Neuronal stem cell (in vitro differentiated cells): ENCODE data around the gene POU2F3.

ENCODE experiments used
- DNase-seq: peaks from one replicate; pipeline ENCODE4 v3.0.0-alpha.2; 2013; ENCODE audit warnings: low spot score
- H2AFZ ChIP-seq: one replicate; pipeline ENCODE4 v1.6.1; 2013; ENCODE audit warnings: mild to moderate bottlenecking, low read length, inconsistent platforms
- H2AK5ac ChIP-seq: 2 replicates; pipeline ENCODE4 v1.6.1; 2013; ENCODE audit warnings: low read depth, mild to moderate bottlenecking, inconsistent platforms, low read length, moderate library complexity, mixed read lengths
- H2BK120ac ChIP-seq: 2 replicates; pipeline ENCODE4 v1.6.1; 2013; ENCODE audit warnings: low read depth, mild to moderate bottlenecking, inconsistent platforms, low read length, moderate library complexity, mixed read lengths
- H2BK12ac ChIP-seq: one replicate; pipeline ENCODE4 v1.6.1; 2013; ENCODE audit warnings: low read length, inconsistent platforms
- H2BK15ac ChIP-seq: 2 replicates; pipeline ENCODE4 v1.6.1; 2013; ENCODE audit warnings: mild to moderate bottlenecking, low read length, inconsistent platforms, mixed read lengths
- H2BK5ac ChIP-seq: one replicate; pipeline ENCODE4 v1.6.1; 2013; ENCODE audit warnings: inconsistent platforms, mild to moderate bottlenecking, low read length, moderate library complexity
- H3K14ac ChIP-seq: one replicate; pipeline ENCODE4 v1.6.1; 2013; ENCODE audit warnings: low read length, inconsistent platforms
- H3K18ac ChIP-seq: 2 replicates; pipeline ENCODE4 v1.6.1; 2013; ENCODE audit warnings: low read length, inconsistent platforms
- H3K23ac ChIP-seq: 2 replicates; pipeline ENCODE4 v1.6.1; 2013; ENCODE audit warnings: low read depth, mild to moderate bottlenecking, mixed read lengths, low read length, inconsistent platforms; ENCODE audit not compliant: poor library complexity
- H3K27ac ChIP-seq: replicated peaks from 3 replicates; pipeline ENCODE4 v1.5.1; 2013; ENCODE audit warnings: low read length, inconsistent platforms
- H3K27me3 ChIP-seq, 3 experiments: 2 replicates each; pipeline ENCODE4 v1.6.1; 2013; ENCODE audit warnings: low read length in 3 of 3, mild to moderate bottlenecking in 2 of 3, inconsistent platforms in 1 of 3, low read depth in 1 of 3, mixed read lengths in 1 of 3, moderate library complexity in 1 of 3; ENCODE audit not compliant: control insufficient read depth in 3 of 3, insufficient read depth in 3 of 3
- H3K36me3 ChIP-seq, 2 donors: replicated peaks in 1 of 2; 2 replicates each; pipeline ENCODE4 v1.6.1; 2013; ENCODE audit warnings: low read length in 2 of 2; ENCODE audit not compliant: control insufficient read depth in 2 of 2, insufficient read depth in 2 of 2
- H3K4ac ChIP-seq: 2 replicates; pipeline ENCODE4 v1.6.1; 2013; ENCODE audit warnings: inconsistent platforms, mild to moderate bottlenecking, low read length, moderate library complexity
- H3K4me1 ChIP-seq, 2 donors: 1 replicate in 1 of 2; 2 replicates in 1 of 2; pipeline ENCODE4 v1.6.1; 2013; ENCODE audit warnings: low read length in 2 of 2, low read depth in 1 of 2; ENCODE audit not compliant: control insufficient read depth in 2 of 2, insufficient read depth in 1 of 2
- H3K4me2 ChIP-seq: one replicate; pipeline ENCODE4 v1.6.1; 2013; ENCODE audit warnings: mild to moderate bottlenecking, low read length, inconsistent platforms; ENCODE audit not compliant: insufficient read depth, poor library complexity, severe bottlenecking
- H3K4me3 ChIP-seq, 2 donors: 2 replicates each; pipeline ENCODE4 v1.5.1; 2013; ENCODE audit warnings: low read length in 2 of 2, mild to moderate bottlenecking in 2 of 2, inconsistent platforms in 1 of 2, moderate library complexity in 1 of 2
- H3K79me1 ChIP-seq: one replicate; pipeline ENCODE4 v1.6.1; 2013; ENCODE audit warnings: low read depth, mild to moderate bottlenecking, inconsistent platforms, low read length, moderate library complexity
- H3K9ac ChIP-seq: one replicate; pipeline ENCODE4 v1.6.1; 2013; ENCODE audit warnings: mild to moderate bottlenecking, low read depth, low read length, inconsistent platforms; ENCODE audit not compliant: poor library complexity
- H3K9me3 ChIP-seq, 2 donors: replicated peaks in 1 of 2; 2 replicates each; pipeline versions ENCODE3 to v1.6.1; 2013; ENCODE audit warnings: low read length in 2 of 2, mild to moderate bottlenecking in 2 of 2, inconsistent platforms in 1 of 2, low read depth in 1 of 2, mixed read lengths in 1 of 2, moderate library complexity in 1 of 2; ENCODE audit not compliant: control insufficient read depth in 2 of 2, insufficient read depth in 1 of 2
- H4K8ac ChIP-seq: one replicate; pipeline ENCODE4 v1.6.1; 2013; ENCODE audit warnings: low read depth, mild to moderate bottlenecking, inconsistent platforms, low read length, moderate library complexity
- H4K91ac ChIP-seq: one replicate; pipeline ENCODE4 v1.6.1; 2013; ENCODE audit warnings: low read length, low read depth, mild to moderate bottlenecking, inconsistent platforms; ENCODE audit not compliant: poor library complexity
- WGBS, 2 donors: extraction: QIAGEN DNeasy Blood & Tissue Kit; methylation state at CpG; one replicate each; pipeline ENCODE4 v1.1.7; 2013; ENCODE audit warnings: missing lambda C conversion rate in 2 of 2, mixed read lengths in 1 of 2; ENCODE audit not compliant: insufficient read length in 2 of 2, insufficient replicate concordance in 1 of 2; ENCODE audit errors: extremely low coverage in 2 of 2; 5-methylcytosine and 5-hydroxymethylcytosine counted together

The POU2F3 gene

DNA sequence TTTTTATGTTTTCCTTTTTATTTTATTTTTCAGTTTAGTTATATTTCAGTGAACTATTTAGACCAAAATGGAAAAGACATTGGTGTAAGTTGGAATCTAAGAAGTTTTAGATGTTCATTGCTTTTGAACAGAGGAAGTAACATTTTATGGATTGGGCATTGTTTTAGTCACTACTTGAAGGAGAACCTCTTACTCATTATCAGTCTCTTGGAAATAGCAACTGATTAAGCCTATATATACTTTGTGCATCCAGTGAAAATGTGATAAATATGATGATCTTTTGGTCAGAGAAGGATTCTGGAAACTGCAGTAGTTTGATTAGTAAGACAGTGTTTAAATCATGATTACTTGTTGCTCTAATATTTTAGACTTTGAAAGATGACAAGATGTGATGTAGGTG, 110.7 kb downstream of the POU2F3 start:
- Histone ChIP-seq H2AK5ac (no peak overlapping the region), H3K14ac (no peak overlapping the region), H3K23ac (no peak overlapping the region), H2AFZ (no peak overlapping the region), H2BK12ac (no peak overlapping the region), H3K9ac (no peak overlapping the region), H3K27ac (no peak overlapping the region), H4K8ac (no peak overlapping the region), H3K27me3 (no peaks in the 10 kb centered on the region), H3K9me3 (peaks cover 0 to 5% of the 10 kb centered on the region in 2 donors), H2BK5ac (no peak overlapping the region), H3K4me2 (no peak overlapping the region), H3K36me3 (peaks cover 0 to 7% of the 10 kb centered on the region in 2 donors), H2BK120ac (no peak overlapping the region), H4K91ac (no peak overlapping the region), H3K4me1 (peaks cover 0 to 2% of the 10 kb centered on the region in 2 donors), H3K4ac (no peak overlapping the region), H3K4me3 (no peak overlapping the region), H3K18ac (no peak overlapping the region), H2BK15ac (no peak overlapping the region), H3K79me1 (no peaks in the 10 kb centered on the region)
- DNase-seq, result no peak

GRCh38 chr11:120352405-120352804, 112.5 kb downstream of the POU2F3 start:
- Histone ChIP-seq H3K4me1 (no peaks in the 10 kb centered on the region), H2BK5ac (no peak overlapping the region), H3K18ac (no peak overlapping the region), H2AK5ac (no peak overlapping the region), H2BK12ac (no peak overlapping the region), H4K91ac (no peak overlapping the region), H2AFZ (no peak overlapping the region), H3K4ac (no peak overlapping the region), H3K14ac (no peak overlapping the region), H3K23ac (no peak overlapping the region), H3K4me2 (no peak overlapping the region), H3K9ac (no peak overlapping the region), H3K36me3 (peaks cover 0 to 9% of the 10 kb centered on the region in 2 donors), H2BK120ac (no peak overlapping the region), H3K9me3 (peaks cover 0 to 5% of the 10 kb centered on the region in 2 donors), H3K4me3 (no peak overlapping the region), H3K27me3 (no peaks in the 10 kb centered on the region), H4K8ac (no peak overlapping the region), H2BK15ac (no peak overlapping the region), H3K27ac (no peak overlapping the region), H3K79me1 (no peaks in the 10 kb centered on the region)
- no CpG with 5 or more reads among the region's 6 CpGs for WGBS, 2 donors
- DNase-seq, result no peak

DNA sequence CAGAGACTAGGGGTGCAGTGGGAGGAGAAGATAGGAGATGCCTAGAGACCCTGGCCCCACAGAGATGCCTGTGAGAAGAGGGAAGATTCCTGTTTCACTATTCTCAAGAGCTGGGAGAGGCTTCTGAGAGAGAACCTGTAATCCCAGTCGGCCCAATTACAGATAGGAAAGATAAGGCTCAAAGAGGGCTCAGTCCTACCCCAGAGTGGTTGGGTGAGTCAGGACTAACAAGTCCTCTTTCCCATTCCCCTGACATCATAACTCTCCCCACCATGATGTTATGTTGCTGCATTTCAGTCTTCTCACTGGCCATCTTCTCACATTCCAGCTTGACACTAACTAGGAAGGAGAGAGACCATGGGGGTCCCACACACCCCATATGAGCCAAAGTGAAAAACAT, 114.1 kb downstream of the POU2F3 start:
- no peak overlapping the region for H2BK15ac ChIP-seq
- H3K4me2 ChIP-seq, result no peak overlapping the region
- no peak overlapping the region for H2BK12ac ChIP-seq
- H3K27me3 ChIP-seq, result no peaks in the 10 kb centered on the region
- H3K23ac ChIP-seq, result no peak overlapping the region
- H3K36me3 ChIP-seq, result peaks cover 0 to 9% of the 10 kb centered on the region in 2 donors
- WGBS, 2 donors, result no CpG with 5 or more reads among the region's 1 CpG
- H3K4me3 ChIP-seq, result no peak overlapping the region
- H2AFZ ChIP-seq, result no peak overlapping the region
- no peak for DNase-seq
- no peaks in the 10 kb centered on the region for H3K4me1 ChIP-seq
- no peak overlapping the region for H2BK5ac ChIP-seq
- H3K14ac ChIP-seq, result no peak overlapping the region
- no peak overlapping the region for H4K91ac ChIP-seq
- no peak overlapping the region for H3K9ac ChIP-seq
- H3K79me1 ChIP-seq, result no peaks in the 10 kb centered on the region
- no peak overlapping the region for H2BK120ac ChIP-seq
- no peak overlapping the region for H4K8ac ChIP-seq
- no peak overlapping the region for H3K18ac ChIP-seq
- no peak overlapping the region for H3K4ac ChIP-seq
- H2AK5ac ChIP-seq, result no peak overlapping the region
- peaks cover 0 to 5% of the 10 kb centered on the region in 2 donors for H3K9me3 ChIP-seq
- no peak overlapping the region for H3K27ac ChIP-seq

GRCh38 chr11:120354779-120355178, 114.8 kb downstream of the POU2F3 start:
- Histone ChIP-seq H3K23ac (no peak overlapping the region), H3K4me2 (no peak overlapping the region)
- WGBS, 2 donors, result no CpG with 5 or more reads among the region's 6 CpGs

More at GRCh38 chr11:120354779-120355178, 114.8 kb downstream of the POU2F3 start:
- H2BK12ac ChIP-seq, result no peak overlapping the region
- H3K4me3 ChIP-seq, result no peak overlapping the region
- no peak overlapping the region for H2BK120ac ChIP-seq
- no peak overlapping the region for H3K27ac ChIP-seq
- peaks cover 0 to 6% of the 10 kb centered on the region in 2 donors for H3K9me3 ChIP-seq
- H2AK5ac ChIP-seq, result no peak overlapping the region
- no peak overlapping the region for H3K14ac ChIP-seq
- H2BK15ac ChIP-seq, result no peak overlapping the region
- no peak overlapping the region for H3K4ac ChIP-seq
- no peak overlapping the region for H4K91ac ChIP-seq
- no peak overlapping the region for H2AFZ ChIP-seq
- H3K79me1 ChIP-seq, result no peaks in the 10 kb centered on the region
- H4K8ac ChIP-seq, result no peak overlapping the region
- no peak for DNase-seq
- H3K9ac ChIP-seq, result no peak overlapping the region
- no peak overlapping the region for H2BK5ac ChIP-seq
- H3K18ac ChIP-seq, result no peak overlapping the region
- H3K4me1 ChIP-seq, result no peaks in the 10 kb centered on the region
- H3K27me3 ChIP-seq, result no peaks in the 10 kb centered on the region
- peaks cover 0 to 9% of the 10 kb centered on the region in 2 donors for H3K36me3 ChIP-seq
